Measurements from ENCODE around the gene ZNF774.

GRCh38 chr15:90337256-90337655 lies 14.8 kb upstream of the ZNF774 start:
- TF ChIP-seq CTCF (IDR thresholded peaks at IDR 0.05): no peak
- no peak for TF ChIP-seq POLR2A (IDR thresholded peaks at IDR 0.05)

All from ovary (tissue), 3 donors.